Caco-2 (cell line): ENCODE data around the gene ANKRD2. TPM values are rescaled to one million over a fixed set of nuclear protein-coding genes. Genes with fewer than 3 reads are reported as not detected.

ENCODE experiments used
- BruUV-seq: library from RNA; stranded (reverse); fragments of 400-500 nt; replicated peaks from 2 replicates; lab custom pipeline; 2021; lab: Mats Ljungman, UMichigan
- CTCF ChIA-PET: fragments of 300-600 bp; sonication (Branson Sonifier 250); formaldehyde crosslinking; loops from one replicate; lab custom pipeline; 2022; ENCODE audit warnings: antibody characterized with exemption; lab: Charles Lee
- POLR2A ChIA-PET: fragments of 300-600 bp; sonication (Branson Sonifier 250); formaldehyde crosslinking; loops from one replicate; lab custom pipeline; 2022; ENCODE audit warnings: antibody characterized with exemption; lab: Charles Lee
- DNase-seq, 2 experiments: peaks; one replicate each; pipeline versions ENCODE4 v3.0.0 to v3.0.0-alpha.2; 2020 to 2022
- H3K27me3 ChIP-seq: replicated peaks from 2 replicates; pipeline ENCODE4 v1.6.0; 2011; ENCODE audit warnings: low read length; ENCODE audit not compliant: control insufficient read depth, insufficient read depth
- H3K36me3 ChIP-seq: 2 replicates; pipeline ENCODE4 v1.5.1; 2011; ENCODE audit warnings: low read length; ENCODE audit not compliant: control insufficient read depth, insufficient read depth
- H3K4me1 ChIP-seq: fragments of 250-450 bp; sonication (Bioruptor Pico); 2 replicates; pipeline ENCODE4 v1.5.1; 2020; ENCODE audit warnings: mild to moderate bottlenecking
- H3K4me3 ChIP-seq: 2 replicates; pipeline ENCODE4 v1.5.1; 2011; ENCODE audit warnings: low read depth, mild to moderate bottlenecking, control low read depth, low read length
- H3K9me3 ChIP-seq: fragments of 250-450 bp; sonication (Bioruptor Pico); 2 replicates; pipeline ENCODE4 v1.5.1; 2020; ENCODE audit warnings: mild to moderate bottlenecking, moderate library complexity
- H3K27ac Mint-ChIP-seq: one replicate; pipeline ENCODE4 v1.8.0; 2022; ENCODE audit warnings: mixed read lengths; ENCODE audit not compliant: unreplicated experiment
- H3K27me3 Mint-ChIP-seq: one replicate; pipeline ENCODE4 v1.8.0; 2022; ENCODE audit warnings: mixed read lengths; ENCODE audit not compliant: insufficient read depth, unreplicated experiment
- H3K36me3 Mint-ChIP-seq: one replicate; pipeline ENCODE4 v1.8.0; 2022; ENCODE audit warnings: mild to moderate bottlenecking, mixed read lengths; ENCODE audit not compliant: insufficient read depth, unreplicated experiment
- H3K4me1 Mint-ChIP-seq: one replicate; pipeline ENCODE4 v1.8.0; 2022; ENCODE audit warnings: low read depth, mixed read lengths; ENCODE audit not compliant: unreplicated experiment
- H3K4me3 Mint-ChIP-seq: one replicate; pipeline ENCODE4 v1.8.0; 2022; ENCODE audit warnings: mild to moderate bottlenecking, moderate library complexity, mixed read lengths; ENCODE audit not compliant: unreplicated experiment
- H3K9me3 Mint-ChIP-seq: one replicate; pipeline ENCODE4 v1.8.0; 2022; ENCODE audit warnings: mixed read lengths; ENCODE audit not compliant: unreplicated experiment
- CTCF ChIP-seq, 2 experiments: fragments of 200-600 bp in 1 of 2; IDR thresholded peaks; 1 replicate in 1 of 2; 2 replicates in 1 of 2; pipeline versions ENCODE4 v1.5.1 to v1.8.0; 2011 to 2022; ENCODE audit warnings: antibody characterized with exemption in 1 of 2, control low read depth in 1 of 2, inconsistent platforms in 1 of 2, low read depth in 1 of 2, low read length in 1 of 2, mild to moderate bottlenecking in 1 of 2, moderate library complexity in 1 of 2; ENCODE audit not compliant: insufficient read depth in 1 of 2, severe bottlenecking in 1 of 2, unreplicated experiment in 1 of 2
- intact Hi-C: fragments of 100-400 bp; cut with micrococcal nuclease; formaldehyde crosslinking; loops from one replicate; pipeline ENCODE4 v1.10.0; 2022; ENCODE audit not compliant: unreplicated experiment
- total RNA-seq: library from RNA; stranded (reverse); gene quantifications from 2 replicates; pipeline ENCODE4 v1.2.3, GENCODE V29; 2022

ANKRD2 gene
- total RNA-seq, 1 experiment from 2014 or later: not detected

GRCh38 chr10:97598407-97599271, 26.1 kb downstream of the ANKRD2 start:
- no TSS peak for BruUV-seq
- intact Hi-C loops: no loop called here
- no peaks in the 10 kb centered on the region for H3K9me3 Mint-ChIP-seq
- ChIA-PET CTCF (no interaction called here), POLR2A (no interaction called here)
- no peak for TF ChIP-seq CTCF (IDR thresholded peaks at IDR 0.05; ENCODE audit: insufficient read depth in 1 of 2, low read depth in 1 of 2, low read length in 1 of 2, severe bottlenecking in 1 of 2, unreplicated experiment in 1 of 2)
- Histone ChIP-seq H3K36me3 (no peaks in the 10 kb centered on the region), H3K9me3 (no peaks in the 10 kb centered on the region), H3K4me1 (no peaks in the 10 kb centered on the region), H3K4me3 (no peak overlapping the region), H3K27me3 (no peaks in the 10 kb centered on the region)
- H3K36me3 Mint-ChIP-seq: no peaks in the 10 kb centered on the region
- DNase-seq: no peak
- H3K4me3 Mint-ChIP-seq: no peak overlapping the region
- H3K27me3 Mint-ChIP-seq: no peaks in the 10 kb centered on the region
- no peak overlapping the region for H3K27ac Mint-ChIP-seq
- H3K4me1 Mint-ChIP-seq: peaks cover 18% of the 10 kb centered on the region

- Histone ChIP-seq H3K9me3 (no peaks in the 10 kb centered on the region), H3K4me1 (no peaks in the 10 kb centered on the region), H3K4me3 (no peak overlapping the region), H3K27me3 (no peaks in the 10 kb centered on the region), H3K36me3 (no peaks in the 10 kb centered on the region)
- Mint-ChIP-seq H3K36me3 (no peaks in the 10 kb centered on the region), H3K4me1 (peaks cover 18% of the 10 kb centered on the region), H3K27ac (no peak overlapping the region), H3K4me3 (no peak overlapping the region), H3K9me3 (no peaks in the 10 kb centered on the region), H3K27me3 (no peaks in the 10 kb centered on the region)
- ChIA-PET CTCF (no interaction called here), POLR2A (no interaction called here)
- no peak for DNase-seq
- intact Hi-C loops: no loop called here
- no TSS peak for BruUV-seq
- TF ChIP-seq CTCF (IDR thresholded peaks at IDR 0.05; ENCODE audit: insufficient read depth in 1 of 2, low read depth in 1 of 2, low read length in 1 of 2, severe bottlenecking in 1 of 2, unreplicated experiment in 1 of 2): no peak
These were observed 26.7 kb downstream of the ANKRD2 start for GRCh38 chr10:97599272-97599619.

- H3K27me3 ChIP-seq: no peaks in the 10 kb centered on the region
- POLR2A ChIA-PET: no interaction called here
- no peak overlapping the region for H3K4me3 ChIP-seq
- peaks cover 18% of the 10 kb centered on the region for H3K4me1 Mint-ChIP-seq
- intact Hi-C loops: no loop called here
- CTCF ChIA-PET: interaction anchor here (1.9 kb wide), 1 partner anchor 29 kb away, joined by 6 read pairs; no protein-coding TSS in a partner anchor
- TF ChIP-seq CTCF (IDR thresholded peaks at IDR 0.05; ENCODE audit: insufficient read depth in 1 of 2, low read depth in 1 of 2, low read length in 1 of 2, severe bottlenecking in 1 of 2, unreplicated experiment in 1 of 2): no peak
- H3K4me3 Mint-ChIP-seq: no peak overlapping the region
- no peak for DNase-seq
- no peaks in the 10 kb centered on the region for H3K4me1 ChIP-seq
- no TSS peak for BruUV-seq
- H3K9me3 Mint-ChIP-seq: no peaks in the 10 kb centered on the region
- no peaks in the 10 kb centered on the region for H3K36me3 Mint-ChIP-seq
- H3K27me3 Mint-ChIP-seq: no peaks in the 10 kb centered on the region
- no peak overlapping the region for H3K27ac Mint-ChIP-seq
- no peaks in the 10 kb centered on the region for H3K36me3 ChIP-seq
- H3K9me3 ChIP-seq: no peaks in the 10 kb centered on the region
These were observed 28.0 kb downstream of the ANKRD2 start for GRCh38 chr10:97600616-97601015.
